Caco-2 (cell line): Measurements from ENCODE around the gene BBX. TPM values are rescaled to one million over a fixed set of nuclear protein-coding genes. Genes with fewer than 3 reads are reported as not detected.
A peak's percentile ranks its signal among the peaks of the same experiment; 100 is the strongest.

ENCODE experiments used
- BruUV-seq: library from RNA; stranded (reverse); fragments of 400-500 nt; replicated peaks from 2 replicates; lab custom pipeline; 2021; lab: Mats Ljungman, UMichigan
- CTCF ChIA-PET: fragments of 300-600 bp; sonication (Branson Sonifier 250); formaldehyde crosslinking; loops from one replicate; lab custom pipeline; 2022; ENCODE audit warnings: antibody characterized with exemption; lab: Charles Lee
- POLR2A ChIA-PET: fragments of 300-600 bp; sonication (Branson Sonifier 250); formaldehyde crosslinking; loops from one replicate; lab custom pipeline; 2022; ENCODE audit warnings: antibody characterized with exemption; lab: Charles Lee
- DNase-seq, 2 experiments: peaks; one replicate each; pipeline versions ENCODE4 v3.0.0 to v3.0.0-alpha.2; 2020 to 2022
- H3K27me3 ChIP-seq: replicated peaks from 2 replicates; pipeline ENCODE4 v1.6.0; 2011; ENCODE audit warnings: low read length; ENCODE audit not compliant: control insufficient read depth, insufficient read depth
- H3K36me3 ChIP-seq: 2 replicates; pipeline ENCODE4 v1.5.1; 2011; ENCODE audit warnings: low read length; ENCODE audit not compliant: control insufficient read depth, insufficient read depth
- H3K4me1 ChIP-seq: fragments of 250-450 bp; sonication (Bioruptor Pico); 2 replicates; pipeline ENCODE4 v1.5.1; 2020; ENCODE audit warnings: mild to moderate bottlenecking
- H3K4me3 ChIP-seq: 2 replicates; pipeline ENCODE4 v1.5.1; 2011; ENCODE audit warnings: low read depth, mild to moderate bottlenecking, control low read depth, low read length
- H3K9me3 ChIP-seq: fragments of 250-450 bp; sonication (Bioruptor Pico); 2 replicates; pipeline ENCODE4 v1.5.1; 2020; ENCODE audit warnings: mild to moderate bottlenecking, moderate library complexity
- H3K27ac Mint-ChIP-seq: one replicate; pipeline ENCODE4 v1.8.0; 2022; ENCODE audit warnings: mixed read lengths; ENCODE audit not compliant: unreplicated experiment
- H3K27me3 Mint-ChIP-seq: one replicate; pipeline ENCODE4 v1.8.0; 2022; ENCODE audit warnings: mixed read lengths; ENCODE audit not compliant: insufficient read depth, unreplicated experiment
- H3K36me3 Mint-ChIP-seq: one replicate; pipeline ENCODE4 v1.8.0; 2022; ENCODE audit warnings: mild to moderate bottlenecking, mixed read lengths; ENCODE audit not compliant: insufficient read depth, unreplicated experiment
- H3K4me1 Mint-ChIP-seq: one replicate; pipeline ENCODE4 v1.8.0; 2022; ENCODE audit warnings: low read depth, mixed read lengths; ENCODE audit not compliant: unreplicated experiment
- H3K4me3 Mint-ChIP-seq: one replicate; pipeline ENCODE4 v1.8.0; 2022; ENCODE audit warnings: mild to moderate bottlenecking, moderate library complexity, mixed read lengths; ENCODE audit not compliant: unreplicated experiment
- H3K9me3 Mint-ChIP-seq: one replicate; pipeline ENCODE4 v1.8.0; 2022; ENCODE audit warnings: mixed read lengths; ENCODE audit not compliant: unreplicated experiment
- CTCF ChIP-seq, 2 experiments: fragments of 200-600 bp in 1 of 2; IDR thresholded peaks; 1 replicate in 1 of 2; 2 replicates in 1 of 2; pipeline versions ENCODE4 v1.5.1 to v1.8.0; 2011 to 2022; ENCODE audit warnings: antibody characterized with exemption in 1 of 2, control low read depth in 1 of 2, inconsistent platforms in 1 of 2, low read depth in 1 of 2, low read length in 1 of 2, mild to moderate bottlenecking in 1 of 2, moderate library complexity in 1 of 2; ENCODE audit not compliant: insufficient read depth in 1 of 2, severe bottlenecking in 1 of 2, unreplicated experiment in 1 of 2
- intact Hi-C: fragments of 100-400 bp; cut with micrococcal nuclease; formaldehyde crosslinking; loops from one replicate; pipeline ENCODE4 v1.10.0; 2022; ENCODE audit not compliant: unreplicated experiment
- total RNA-seq: library from RNA; stranded (reverse); gene quantifications from 2 replicates; pipeline ENCODE4 v1.2.3, GENCODE V29; 2022

The BBX gene
- total RNA-seq, 1 experiment from 2014 or later, result 2.6 TPM

GRCh38 chr3:107791027-107791426 lies 268.3 kb downstream of the BBX start:
- TF ChIP-seq CTCF (IDR thresholded peaks at IDR 0.05; ENCODE audit: insufficient read depth in 1 of 2, low read depth in 1 of 2, low read length in 1 of 2, severe bottlenecking in 1 of 2, unreplicated experiment in 1 of 2), result no peak
- H3K9me3 Mint-ChIP-seq, result no peaks in the 10 kb centered on the region
- H3K27ac Mint-ChIP-seq, result no peak overlapping the region
- no peak overlapping the region for H3K4me3 Mint-ChIP-seq
- POLR2A ChIA-PET, result no interaction called here
- Histone ChIP-seq H3K9me3 (no peaks in the 10 kb centered on the region), H3K36me3 (no peaks in the 10 kb centered on the region), H3K4me3 (no peak overlapping the region), H3K4me1 (no peaks in the 10 kb centered on the region), H3K27me3 (no peaks in the 10 kb centered on the region)
- peaks cover 19% of the 10 kb centered on the region for H3K27me3 Mint-ChIP-seq
- no peaks in the 10 kb centered on the region for H3K36me3 Mint-ChIP-seq
- no peaks in the 10 kb centered on the region for H3K4me1 Mint-ChIP-seq
- no TSS peak for BruUV-seq
- intact Hi-C loops, result no loop called here
- CTCF ChIA-PET, result no interaction called here
- no peak for DNase-seq

DNA sequence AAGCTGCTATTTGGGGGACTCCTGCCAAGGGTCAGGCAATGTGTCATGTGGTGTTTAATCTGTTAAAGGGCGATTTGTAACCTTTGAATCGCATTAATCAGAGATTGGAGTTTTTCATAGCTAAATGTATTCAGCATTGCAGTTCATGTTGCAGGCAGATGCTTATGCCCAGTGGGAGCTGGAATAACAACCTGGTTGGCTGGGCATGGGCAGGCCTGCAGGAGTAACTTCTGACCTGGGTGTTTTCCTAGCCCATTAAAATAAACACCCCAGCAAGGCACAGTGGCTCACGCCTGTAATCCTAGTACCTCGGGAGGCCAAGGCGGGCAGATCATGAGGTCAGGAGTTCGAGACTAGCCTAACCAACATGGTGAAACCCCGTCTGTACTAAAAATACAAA lies 268.7 kb downstream of the BBX start:
- H3K4me1 Mint-ChIP-seq, result no peaks in the 10 kb centered on the region
- no peaks in the 10 kb centered on the region for H3K36me3 Mint-ChIP-seq
- no peaks in the 10 kb centered on the region for H3K9me3 ChIP-seq
- no peak for TF ChIP-seq CTCF (IDR thresholded peaks at IDR 0.05; ENCODE audit: insufficient read depth in 1 of 2, low read depth in 1 of 2, low read length in 1 of 2, severe bottlenecking in 1 of 2, unreplicated experiment in 1 of 2)
- ChIA-PET POLR2A (no interaction called here), CTCF (no interaction called here)
- no peak overlapping the region for H3K4me3 Mint-ChIP-seq
- H3K4me1 ChIP-seq, result no peaks in the 10 kb centered on the region
- no peak for DNase-seq
- H3K27me3 Mint-ChIP-seq, result peaks cover 19% of the 10 kb centered on the region
- BruUV-seq, result no TSS peak
- H3K27ac Mint-ChIP-seq, result no peak overlapping the region
- H3K9me3 Mint-ChIP-seq, result no peaks in the 10 kb centered on the region
- no peaks in the 10 kb centered on the region for H3K36me3 ChIP-seq
- no peaks in the 10 kb centered on the region for H3K27me3 ChIP-seq
- intact Hi-C loops, result no loop called here
- no peak overlapping the region for H3K4me3 ChIP-seq

DNA sequence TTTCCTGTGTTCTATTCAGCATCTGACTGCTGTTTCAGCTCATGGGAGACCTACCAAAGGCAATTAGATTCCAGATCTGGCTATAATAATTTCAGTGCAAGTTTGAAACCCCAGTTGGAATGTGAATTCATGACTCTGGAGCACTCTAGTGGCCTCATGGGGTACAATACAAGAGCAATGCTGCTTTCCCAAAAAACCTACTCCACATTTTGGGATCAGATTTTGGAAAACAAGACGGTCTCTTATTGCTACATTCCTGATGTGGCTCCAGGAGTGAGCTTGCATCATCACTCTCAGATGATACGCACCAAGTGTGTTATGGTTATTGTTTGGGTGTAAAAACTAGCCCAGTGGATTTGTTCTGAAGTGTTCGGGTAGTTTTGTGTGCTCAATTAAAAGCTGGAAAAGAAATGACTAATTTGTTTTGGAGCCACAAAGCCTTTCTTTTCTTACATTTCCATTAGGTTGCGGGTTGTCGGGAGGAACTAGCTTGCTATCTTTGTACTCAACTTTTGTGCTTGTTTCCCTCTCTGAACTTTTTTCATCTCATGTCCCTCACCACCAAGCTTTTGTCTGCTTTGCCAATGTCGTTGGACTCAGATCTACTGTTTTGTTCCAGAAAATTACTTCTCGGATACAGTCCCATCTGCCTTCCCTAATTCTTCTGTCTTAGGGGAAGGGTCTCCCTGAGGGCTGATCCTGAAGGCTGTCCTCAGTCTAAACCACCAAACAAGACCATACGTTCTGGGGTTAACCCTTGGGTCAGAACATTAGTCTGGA lies 272.1 kb downstream of the BBX start:
- Mint-ChIP-seq H3K36me3 (no peaks in the 10 kb centered on the region), H3K27ac (no peak overlapping the region), H3K4me3 (no peak overlapping the region), H3K4me1 (no peaks in the 10 kb centered on the region), H3K9me3 (no peaks in the 10 kb centered on the region), H3K27me3 (peaks cover 7% of the 10 kb centered on the region)
- peak in 1 of 2 experiments; percentile 42 for TF ChIP-seq CTCF (IDR thresholded peaks at IDR 0.05; ENCODE audit: insufficient read depth in 1 of 2, low read depth in 1 of 2, low read length in 1 of 2, severe bottlenecking in 1 of 2, unreplicated experiment in 1 of 2)
- no peaks in the 10 kb centered on the region for H3K27me3 ChIP-seq
- H3K36me3 ChIP-seq, result no peaks in the 10 kb centered on the region
- H3K4me1 ChIP-seq, result no peaks in the 10 kb centered on the region
- POLR2A ChIA-PET, result no interaction called here
- no peak overlapping the region for H3K4me3 ChIP-seq
- no peaks in the 10 kb centered on the region for H3K9me3 ChIP-seq
- intact Hi-C loops, result loop anchor here (1.0 kb wide), 1 partner anchor 42 kb away; no protein-coding TSS in a partner anchor
- CTCF ChIA-PET, result no interaction called here
- no TSS peak for BruUV-seq
- DNase-seq, result no peak
